HepG2 (cell line): Measurements from ENCODE around the gene SLC25A25. TPM values are rescaled to one million over a fixed set of nuclear protein-coding genes. Genes with fewer than 3 reads are reported as not detected.
A peak's percentile ranks its signal among the peaks of the same experiment; 100 is the strongest.

Source experiments
- GMEB1 ChIP-seq: sonication (generic); formaldehyde crosslinking; IDR thresholded peaks from 2 replicates; pipeline ENCODE4 v1.5.1; 2020; ENCODE audit warnings: missing genetic modification reagents, mild to moderate bottlenecking, borderline replicate concordance
- KLF11 ChIP-seq: IDR thresholded peaks from 2 replicates; pipeline ENCODE4 v1.6.1; 2016; ENCODE audit warnings: missing compliant biosample characterization
- LRRFIP1 ChIP-seq: sonication (generic); formaldehyde crosslinking; conservative IDR thresholded peaks from 2 replicates; pipeline ENCODE4 v1.4.0; 2020; ENCODE audit warnings: missing genetic modification reagents
- MBD4 ChIP-seq: IDR thresholded peaks from 2 replicates; pipeline ENCODE4 v1.6.1; 2012; ENCODE audit warnings: low read length, inconsistent platforms, borderline replicate concordance
- MTA3 ChIP-seq: sonication (generic); formaldehyde crosslinking; IDR thresholded peaks from 2 replicates; pipeline ENCODE4 v1.4.0; 2020; ENCODE audit warnings: missing genetic modification reagents
- PHF5A ChIP-seq: IDR thresholded peaks from one replicate; pipeline ENCODE4 v1.6.1; 2018; ENCODE audit warnings: low read depth, missing genetic modification reagents; ENCODE audit not compliant: unreplicated experiment
- PLSCR1 ChIP-seq: sonication (generic); formaldehyde crosslinking; IDR thresholded peaks from 2 replicates; pipeline ENCODE4 v1.5.0; 2020; ENCODE audit warnings: missing genetic modification reagents, mild to moderate bottlenecking, borderline replicate concordance
- SALL2 ChIP-seq: sonication (generic); formaldehyde crosslinking; IDR thresholded peaks from 2 replicates; pipeline ENCODE4 v1.8.1; 2023; ENCODE audit warnings: mild to moderate bottlenecking, missing genetic modification reagents, inconsistent platforms
- TMF1 ChIP-seq: sonication (generic); formaldehyde crosslinking; IDR thresholded peaks from 2 replicates; pipeline ENCODE4 v1.8.1; 2022; ENCODE audit warnings: low read depth, missing genetic modification reagents
- ZIK1 ChIP-seq: sonication (generic); formaldehyde crosslinking; IDR thresholded peaks from 2 replicates; pipeline ENCODE4 v1.5.0; 2020; ENCODE audit warnings: mild to moderate bottlenecking, low read depth, missing genetic modification reagents, borderline replicate concordance
- ZNF136 ChIP-seq: sonication (generic); formaldehyde crosslinking; IDR thresholded peaks from 2 replicates; pipeline ENCODE4 v1.8.1; 2022; ENCODE audit warnings: low read depth, mild to moderate bottlenecking, moderate library complexity, missing genetic modification reagents
- ZNF547 ChIP-seq: sonication (generic); formaldehyde crosslinking; IDR thresholded peaks from 2 replicates; pipeline ENCODE4 v1.5.1; 2020; ENCODE audit warnings: mild to moderate bottlenecking, missing genetic modification reagents
- ZNF589 ChIP-seq: sonication (generic); formaldehyde crosslinking; conservative IDR thresholded peaks from 2 replicates; pipeline ENCODE4 v1.8.0; 2022; ENCODE audit warnings: mild to moderate bottlenecking, moderate library complexity, missing genetic modification reagents
- ZNF598 ChIP-seq: sonication (generic); formaldehyde crosslinking; IDR thresholded peaks from 2 replicates; pipeline ENCODE4 v1.5.1; 2020; ENCODE audit warnings: mild to moderate bottlenecking, missing genetic modification reagents, borderline replicate concordance
- ZNF615 ChIP-seq: sonication (generic); formaldehyde crosslinking; IDR thresholded peaks from 2 replicates; pipeline ENCODE4 v1.5.0; 2020; ENCODE audit warnings: mild to moderate bottlenecking, missing genetic modification reagents, borderline replicate concordance
- ZNF749 ChIP-seq: sonication (generic); formaldehyde crosslinking; IDR thresholded peaks from 2 replicates; pipeline ENCODE4 v1.8.0; 2022; ENCODE audit warnings: mild to moderate bottlenecking, missing genetic modification reagents, moderate library complexity, borderline replicate concordance
- ZNF816 ChIP-seq: sonication (generic); formaldehyde crosslinking; IDR thresholded peaks from 2 replicates; pipeline ENCODE4 v1.8.0; 2022; ENCODE audit warnings: missing genetic modification reagents, mild to moderate bottlenecking, borderline replicate concordance
- polyA plus RNA-seq, 8 experiments: library from polyadenylated mRNA; depleted of rRNA in 3 of 8; stranded (reverse) in 7 of 8; unstranded in 1 of 8; fragments of >200 nt; fragmentation: Illumina TruSeq in 4 of 8; extraction: Trizol in 4 of 8; gene quantifications; 2 replicates each; pipeline versions ENCODE4 v1.2.1 to v1.2.3, GENCODE V29; 2011 to 2016; ENCODE audit warnings: low read depth in 4 of 8, missing spikeins in 1 of 8, mixed read lengths in 1 of 8; ENCODE audit not compliant: insufficient read depth in 1 of 8
- total RNA-seq, 5 experiments: library from RNA; depleted of rRNA; stranded (reverse); fragments of >200 nt; fragmentation: Illumina TruSeq; extraction: Trizol; gene quantifications; 2 replicates each; pipeline ENCODE4 v1.2.3, GENCODE V29; 2016; ENCODE audit warnings: low read depth in 1 of 5
- TF ChIP-seq, protein P1 (sequence below): sonication (generic); formaldehyde crosslinking; IDR thresholded peaks from 2 replicates; pipeline ENCODE4 v1.4.0; 2020; ENCODE audit warnings: missing genetic modification reagents
- TF ChIP-seq, protein P2 (sequence below): sonication (generic); formaldehyde crosslinking; IDR thresholded peaks from 2 replicates; pipeline ENCODE4 v1.5.1; 2020; ENCODE audit warnings: mild to moderate bottlenecking, missing genetic modification reagents, moderate library complexity
- TF ChIP-seq, protein P3 (sequence below): IDR thresholded peaks from 2 replicates; pipeline ENCODE4 v1.6.1; 2016; ENCODE audit warnings: missing genetic modification reagents, missing compliant biosample characterization

Gene SLC25A25
- total and polyA plus RNA-seq, 2 of the 13 experiments (the other 11 are each of a cell fraction or from before 2014, with no cell fraction given), result 10.5 to 24.8 TPM

GRCh38 chr9:128102861-128103588 lies 35.0 kb downstream of the SLC25A25 start (continued):
- no peak for TF ChIP-seq MTA3 (CRISPR knock-in tag)
- no peak; the same call in 1 of the 2 replicates for TF ChIP-seq ZNF615 (CRISPR knock-in tag)
- 0 out of 2 replicates have a peak, but pooled peaks have one; percentile 23 for TF ChIP-seq TMF1 (CRISPR knock-in tag)
- no peak for TF ChIP-seq MBD4
- TF ChIP-seq, protein P1, sequence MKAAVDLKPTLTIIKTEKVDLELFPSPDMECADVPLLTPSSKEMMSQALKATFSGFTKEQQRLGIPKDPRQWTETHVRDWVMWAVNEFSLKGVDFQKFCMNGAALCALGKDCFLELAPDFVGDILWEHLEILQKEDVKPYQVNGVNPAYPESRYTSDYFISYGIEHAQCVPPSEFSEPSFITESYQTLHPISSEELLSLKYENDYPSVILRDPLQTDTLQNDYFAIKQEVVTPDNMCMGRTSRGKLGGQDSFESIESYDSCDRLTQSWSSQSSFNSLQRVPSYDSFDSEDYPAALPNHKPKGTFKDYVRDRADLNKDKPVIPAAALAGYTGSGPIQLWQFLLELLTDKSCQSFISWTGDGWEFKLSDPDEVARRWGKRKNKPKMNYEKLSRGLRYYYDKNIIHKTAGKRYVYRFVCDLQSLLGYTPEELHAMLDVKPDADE, result no peak
- no peak for TF ChIP-seq SALL2 (CRISPR knock-in tag)
- TF ChIP-seq ZNF598 (CRISPR knock-in tag), result peak; percentile 69; the same call in 1 of the 2 replicates
- peak; percentile 97 for TF ChIP-seq KLF11
- peak; percentile 86; the same call in 1 of the 2 replicates for TF ChIP-seq ZNF136 (CRISPR knock-in tag)
- no peak for TF ChIP-seq ZNF816
- TF ChIP-seq PHF5A (CRISPR knock-in tag), result peak; percentile 86
- peak; percentile 85; the same call in 1 of the 2 replicates for TF ChIP-seq ZNF749 (CRISPR knock-in tag)
- TF ChIP-seq ZNF589, result no peak; the same call in 1 of the 2 replicates
- TF ChIP-seq ZNF547 (CRISPR knock-in tag), result peak; percentile 93; the same call in 1 of the 2 replicates
- TF ChIP-seq, protein P2, sequence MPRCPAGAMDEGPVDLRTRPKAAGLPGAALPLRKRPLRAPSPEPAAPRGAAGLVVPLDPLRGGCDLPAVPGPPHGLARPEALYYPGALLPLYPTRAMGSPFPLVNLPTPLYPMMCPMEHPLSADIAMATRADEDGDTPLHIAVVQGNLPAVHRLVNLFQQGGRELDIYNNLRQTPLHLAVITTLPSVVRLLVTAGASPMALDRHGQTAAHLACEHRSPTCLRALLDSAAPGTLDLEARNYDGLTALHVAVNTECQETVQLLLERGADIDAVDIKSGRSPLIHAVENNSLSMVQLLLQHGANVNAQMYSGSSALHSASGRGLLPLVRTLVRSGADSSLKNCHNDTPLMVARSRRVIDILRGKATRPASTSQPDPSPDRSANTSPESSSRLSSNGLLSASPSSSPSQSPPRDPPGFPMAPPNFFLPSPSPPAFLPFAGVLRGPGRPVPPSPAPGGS, result peak; percentile 96
- TF ChIP-seq ZIK1 (CRISPR knock-in tag), result peak; percentile 86; the same call in 1 of the 2 replicates
- peak; percentile 80; the same call in 1 of the 2 replicates for TF ChIP-seq GMEB1 (CRISPR knock-in tag)
- TF ChIP-seq LRRFIP1 (CRISPR knock-in tag), result no peak
- TF ChIP-seq PLSCR1, result no peak
- TF ChIP-seq, protein P3, sequence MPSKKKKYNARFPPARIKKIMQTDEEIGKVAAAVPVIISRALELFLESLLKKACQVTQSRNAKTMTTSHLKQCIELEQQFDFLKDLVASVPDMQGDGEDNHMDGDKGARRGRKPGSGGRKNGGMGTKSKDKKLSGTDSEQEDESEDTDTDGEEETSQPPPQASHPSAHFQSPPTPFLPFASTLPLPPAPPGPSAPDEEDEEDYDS, result peak; percentile 53
